SIG-M5 treated with dmso at 0.1 percent for 504 hours (cell line): ENCODE data around the gene GALNT17.

Experiments
- DNase-seq: peaks from one replicate; lab custom pipeline; 2025; ENCODE audit not compliant: unreplicated experiment; lab: John Stamatoyannopoulos, UW

GALNT17 gene

DNA sequence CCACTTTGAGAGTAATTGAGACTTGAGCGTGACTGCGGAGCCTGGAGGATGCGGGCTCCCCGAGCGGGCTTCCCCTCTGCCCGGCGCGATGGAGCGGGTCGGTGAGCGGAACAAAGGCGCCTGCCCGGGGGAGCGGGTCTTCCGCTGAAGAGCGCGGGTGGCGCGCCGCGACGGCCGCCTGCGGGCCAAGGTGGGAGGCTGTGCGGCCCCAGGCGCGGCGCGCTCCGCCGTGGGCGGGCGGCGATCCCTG is at the start of gene GALNT17:
TSS of gene GALNT17 (plus strand) at position 18 of the 250 bp plus-strand sequence.
- DNase-seq, result no peak

DNA sequence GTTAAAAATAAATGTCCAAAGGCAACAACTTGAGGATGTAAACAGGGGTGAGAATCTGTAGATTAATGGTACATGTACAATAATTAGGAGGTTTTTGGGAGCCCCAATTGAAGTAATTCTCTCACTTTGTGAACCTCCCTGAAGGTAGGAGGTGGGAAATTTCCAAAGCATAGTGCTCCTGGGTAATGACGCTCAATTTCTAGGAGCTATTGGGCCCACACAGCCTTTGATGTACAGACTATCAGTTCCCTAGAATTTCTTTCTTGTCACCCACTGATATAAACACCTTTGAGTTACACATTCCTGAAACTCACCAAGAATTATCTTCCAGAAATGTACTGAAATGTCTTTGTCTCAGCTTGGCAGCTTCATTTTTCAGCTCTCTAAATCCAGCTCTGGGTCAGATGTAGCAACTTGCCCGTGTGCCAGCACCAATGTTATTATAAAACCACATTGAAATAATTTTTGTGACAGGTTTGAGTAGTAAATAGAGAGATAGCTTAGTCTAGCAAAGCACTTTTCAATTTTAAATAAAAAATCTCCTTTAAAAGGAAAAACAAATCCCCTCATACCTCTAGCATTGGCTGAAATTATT is 36.6 kb upstream of the GALNT17 start:
- no peak for DNase-seq

DNA sequence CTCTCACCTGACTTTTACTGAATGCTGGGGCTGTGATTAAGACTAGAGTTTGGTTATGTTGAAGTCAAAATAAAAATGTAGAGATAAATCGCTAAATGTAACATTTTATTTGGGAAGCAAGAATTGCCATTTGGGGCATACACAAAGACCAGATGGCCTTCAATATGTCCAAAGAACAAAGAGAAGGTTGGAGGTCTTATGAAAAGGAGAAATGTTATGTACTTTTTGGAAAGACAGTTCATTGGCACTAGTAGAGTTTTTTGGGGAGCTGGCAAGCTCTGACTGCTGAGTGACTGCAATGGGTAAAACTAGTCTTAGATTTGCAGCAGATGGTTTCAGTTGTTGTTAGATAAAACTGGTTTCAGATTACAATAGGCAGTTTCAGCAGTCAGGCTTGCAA is 35.6 kb upstream of the GALNT17 start:
- DNase-seq, result no peak

DNA sequence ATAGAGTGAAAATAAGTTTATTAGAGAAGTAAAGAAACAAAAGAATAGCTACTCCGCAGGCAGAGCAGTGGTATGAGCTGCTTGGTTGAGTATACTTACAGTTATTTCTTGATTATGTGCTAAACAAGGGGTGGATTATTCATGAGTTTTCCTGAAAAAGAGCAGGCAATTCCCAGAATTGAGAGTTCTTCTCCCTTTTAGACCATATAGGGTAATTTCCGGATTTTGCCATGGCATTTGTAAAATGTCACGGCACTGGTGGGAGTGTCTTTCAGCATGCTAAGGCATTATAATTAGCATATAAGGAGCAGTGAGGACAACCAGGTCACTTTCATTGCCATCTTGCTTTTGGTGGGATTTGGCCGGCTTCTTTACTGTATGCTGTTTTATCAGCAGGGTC is 25.7 kb upstream of the GALNT17 start:
- DNase-seq, result no peak

DNA sequence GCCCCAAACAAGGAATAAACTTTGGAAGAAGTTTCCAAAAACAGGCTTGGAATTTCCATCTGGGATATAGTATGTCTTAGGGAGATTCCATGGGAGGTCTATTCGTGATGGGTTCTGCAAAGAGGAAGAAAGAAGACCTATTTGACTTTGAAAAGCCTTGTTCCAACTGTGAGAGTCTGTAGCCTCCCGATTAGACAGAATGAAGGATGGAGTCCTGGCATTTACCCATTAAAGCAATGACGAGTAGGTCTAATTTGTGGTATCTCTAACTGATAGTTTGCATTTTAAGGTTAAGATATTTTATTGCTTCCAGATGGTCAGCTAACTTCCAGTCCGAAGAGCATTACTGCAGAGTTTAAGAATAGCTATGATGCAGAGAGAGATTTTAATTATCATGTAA is 19.5 kb upstream of the GALNT17 start:
- DNase-seq, result no peak

DNA sequence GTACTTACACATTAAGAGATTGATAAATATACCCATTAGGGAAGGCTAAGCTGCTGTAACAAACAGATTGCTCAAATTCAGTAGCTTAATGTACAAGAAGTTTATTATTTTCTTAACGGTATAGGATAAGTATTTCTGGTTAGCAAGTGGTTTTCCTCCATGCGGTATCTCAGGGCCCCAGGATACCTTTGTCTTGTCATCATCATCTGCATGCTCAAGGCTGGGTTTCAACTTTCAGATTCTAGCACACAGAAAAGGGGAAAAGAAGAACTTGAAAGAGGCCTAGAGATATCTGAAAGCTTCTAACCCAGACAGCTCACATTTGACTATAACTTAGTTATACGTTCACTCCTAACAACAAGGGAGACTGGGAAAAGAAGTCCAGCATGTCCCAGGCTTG is 11.8 kb upstream of the GALNT17 start:
- DNase-seq, result no peak

DNA sequence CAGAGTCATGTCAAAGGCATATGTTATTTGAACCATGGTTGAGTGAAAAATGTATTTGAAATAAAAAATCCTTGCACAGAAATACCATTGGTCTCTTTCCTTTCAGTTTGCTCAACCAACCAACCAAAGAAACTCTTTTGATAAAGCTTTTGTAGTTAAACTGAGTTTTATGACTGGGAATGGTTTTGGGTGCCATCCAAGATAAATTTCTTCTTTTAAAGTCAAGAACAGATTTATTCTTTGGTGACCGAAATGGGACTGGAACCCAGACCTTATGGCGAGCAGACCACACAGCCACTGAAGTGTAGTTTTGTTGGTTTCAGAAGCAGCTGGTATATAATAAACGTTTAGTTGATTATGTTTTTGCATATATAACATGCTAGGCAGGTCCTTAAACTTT is 2.8 kb upstream of the GALNT17 start:
- DNase-seq, result no peak

DNA sequence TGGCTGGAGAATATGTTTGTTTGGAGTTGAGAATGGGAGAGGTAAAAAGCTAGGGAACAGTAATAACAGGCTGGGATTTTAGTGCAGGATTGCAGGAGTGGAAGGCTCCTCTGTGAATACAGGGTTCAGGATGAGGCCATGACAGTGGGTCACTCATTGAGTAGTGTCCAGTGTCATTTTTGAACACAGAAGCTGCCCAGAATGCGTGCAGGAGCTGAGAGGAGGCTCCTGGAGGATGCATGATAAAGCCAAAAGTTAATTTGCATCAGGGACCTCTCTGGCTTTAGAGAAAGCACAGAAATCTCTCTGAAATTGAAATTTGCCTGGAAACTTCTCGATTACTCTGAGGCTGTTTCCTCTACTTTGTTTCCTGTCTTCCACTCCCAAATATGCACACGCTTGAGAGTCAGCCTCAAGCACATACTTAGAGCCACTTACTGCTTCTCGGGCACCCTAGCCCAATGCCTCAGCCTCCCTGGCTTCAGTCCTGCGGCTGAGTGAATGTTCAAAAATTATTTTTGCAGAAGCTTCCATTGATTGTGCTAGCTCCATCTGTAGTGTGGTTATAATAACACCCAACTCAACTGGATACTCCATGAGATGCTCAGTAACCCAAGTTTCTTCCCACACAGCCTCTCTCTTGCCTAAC is 1.8 kb upstream of the GALNT17 start:
- no peak for DNase-seq

DNA sequence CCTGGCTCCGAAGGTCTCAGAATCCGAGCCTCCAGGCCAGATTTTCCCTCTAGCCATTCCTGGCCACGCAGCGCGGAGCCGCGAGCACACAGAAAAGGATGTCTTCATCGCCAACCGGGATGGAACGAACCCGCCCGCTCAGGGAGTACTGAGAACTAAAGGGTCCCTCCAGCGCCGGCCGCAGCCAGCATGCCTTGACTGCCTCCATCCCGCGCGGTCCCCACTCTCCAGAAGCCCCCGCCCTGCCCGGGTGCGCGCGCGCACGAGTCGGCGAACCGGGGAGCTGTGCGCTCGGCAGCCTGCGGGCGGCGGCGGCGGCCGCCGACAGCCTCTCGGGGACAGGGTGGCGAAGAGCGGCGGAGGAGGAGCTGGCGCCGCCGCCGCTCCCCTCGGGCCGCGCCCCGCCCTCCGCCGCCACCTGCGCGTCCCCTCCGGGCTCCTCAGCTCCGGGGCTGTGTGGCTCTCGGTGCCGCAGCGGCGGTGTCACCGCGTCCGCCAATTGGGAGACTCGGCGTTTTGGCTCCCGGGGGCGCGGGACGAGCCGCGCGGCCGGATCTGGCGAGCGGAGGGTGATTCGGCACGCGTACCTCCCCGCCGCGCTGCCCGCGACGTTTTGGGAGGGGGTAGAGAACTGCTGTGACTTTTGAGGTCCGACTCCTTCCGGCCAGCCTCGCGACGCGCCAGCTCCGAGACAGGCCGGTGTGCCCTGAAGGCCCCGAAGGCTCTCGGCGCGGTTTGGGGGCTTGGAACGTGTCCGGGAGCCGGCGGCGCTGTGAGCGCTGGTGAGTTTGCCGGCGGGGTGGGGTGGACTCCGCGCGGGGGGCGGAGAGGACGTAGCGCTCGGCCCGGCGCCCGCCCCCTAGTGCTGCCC is 453 bp upstream of the GALNT17 start:
- no peak for DNase-seq

DNA sequence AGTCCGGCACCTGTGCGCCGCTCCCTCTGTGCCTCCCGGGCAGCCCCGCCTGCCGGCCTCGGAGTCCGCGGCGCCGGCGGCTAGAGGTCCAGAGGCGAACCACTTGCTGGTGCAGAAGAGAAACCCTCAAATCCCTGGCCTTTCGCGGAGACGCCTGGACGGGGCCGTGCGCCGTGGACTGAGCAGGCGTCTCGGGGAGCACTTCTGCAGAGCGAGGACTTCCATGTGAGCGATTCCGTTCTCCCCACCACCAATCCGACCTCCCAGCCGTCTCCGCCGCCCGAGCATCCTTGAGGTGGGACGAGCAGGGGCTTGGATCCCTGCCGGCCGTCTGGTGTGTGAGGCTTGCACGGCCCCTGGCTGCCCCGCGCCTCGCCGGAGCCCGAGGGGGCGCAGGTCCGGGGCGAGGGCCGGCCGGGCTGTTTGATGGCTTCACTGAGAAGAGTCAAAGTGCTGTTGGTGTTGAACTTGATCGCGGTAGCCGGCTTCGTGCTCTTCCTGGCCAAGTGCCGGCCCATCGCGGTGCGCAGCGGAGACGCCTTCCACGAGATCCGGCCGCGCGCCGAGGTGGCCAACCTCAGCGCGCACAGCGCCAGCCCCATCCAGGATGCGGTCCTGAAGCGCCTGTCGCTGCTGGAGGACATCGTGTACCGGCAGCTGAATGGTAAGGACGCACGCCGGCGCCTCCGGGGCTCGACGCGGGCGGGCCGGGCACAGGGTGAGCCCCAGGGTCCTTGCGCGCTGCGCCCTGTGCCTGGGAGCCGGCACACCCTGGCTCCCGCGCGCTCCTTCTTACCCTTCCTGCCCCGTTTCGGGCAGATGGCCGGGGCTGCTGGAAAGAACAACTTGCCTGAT is 660 bp downstream of the GALNT17 start:
- no peak for DNase-seq

DNA sequence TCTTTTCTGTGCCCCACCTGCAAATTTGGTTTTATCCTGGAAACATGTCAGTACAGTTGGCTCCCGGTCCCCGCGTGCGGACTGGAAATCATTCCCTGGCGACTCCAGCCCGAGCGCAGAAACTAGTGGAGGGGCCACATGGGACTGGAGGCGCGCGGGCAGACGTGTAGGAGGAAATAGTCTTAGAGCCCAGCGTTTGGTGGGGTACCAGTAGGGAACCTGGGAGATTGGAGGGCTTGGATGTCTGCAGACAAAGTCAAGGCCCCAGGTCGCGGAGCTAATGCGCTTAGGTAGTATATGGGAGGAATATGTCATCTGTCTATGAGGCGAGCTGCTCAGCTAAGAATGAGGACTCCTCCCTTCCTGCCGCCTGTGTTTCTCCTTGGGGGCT is 1.3 kb downstream of the GALNT17 start:
- no peak for DNase-seq

DNA sequence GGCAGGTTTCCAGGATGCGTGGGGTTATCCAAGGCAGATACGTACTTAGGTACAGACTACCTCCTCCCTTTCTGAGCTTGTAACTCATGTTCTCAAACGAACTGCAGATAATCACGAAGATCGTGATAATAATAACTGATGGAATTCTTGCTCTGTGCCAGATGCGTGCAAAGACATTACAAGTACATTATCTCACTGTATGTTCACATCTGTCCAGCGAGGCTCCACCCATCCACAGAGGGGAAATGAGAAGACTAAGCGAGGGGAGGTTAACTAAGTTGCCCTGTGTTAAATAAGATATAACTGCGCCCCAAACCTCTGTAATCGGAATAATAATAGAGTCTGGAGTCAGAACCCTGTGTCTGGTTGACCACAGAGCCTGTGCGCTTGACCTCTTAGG is 1.9 kb downstream of the GALNT17 start:
- no peak for DNase-seq

DNA sequence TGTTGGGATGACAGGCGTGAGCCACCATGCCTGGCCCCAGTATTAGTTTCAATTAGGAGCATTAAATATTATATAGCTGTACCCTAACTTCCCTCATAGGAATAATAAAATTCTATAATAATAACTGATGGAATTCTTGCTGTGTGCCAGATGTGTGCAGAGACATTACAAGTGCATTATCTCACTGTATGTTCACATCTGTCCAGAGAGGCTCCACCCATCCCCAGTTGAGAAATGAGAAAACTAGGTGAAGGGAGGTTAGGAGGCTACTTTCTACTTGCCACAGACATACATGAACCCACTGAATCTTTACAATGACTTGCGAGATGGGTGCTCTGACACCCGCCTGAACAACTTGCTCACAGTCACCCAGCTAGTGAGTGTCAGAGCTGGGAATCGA is 3.2 kb downstream of the GALNT17 start:
- no peak for DNase-seq

DNA sequence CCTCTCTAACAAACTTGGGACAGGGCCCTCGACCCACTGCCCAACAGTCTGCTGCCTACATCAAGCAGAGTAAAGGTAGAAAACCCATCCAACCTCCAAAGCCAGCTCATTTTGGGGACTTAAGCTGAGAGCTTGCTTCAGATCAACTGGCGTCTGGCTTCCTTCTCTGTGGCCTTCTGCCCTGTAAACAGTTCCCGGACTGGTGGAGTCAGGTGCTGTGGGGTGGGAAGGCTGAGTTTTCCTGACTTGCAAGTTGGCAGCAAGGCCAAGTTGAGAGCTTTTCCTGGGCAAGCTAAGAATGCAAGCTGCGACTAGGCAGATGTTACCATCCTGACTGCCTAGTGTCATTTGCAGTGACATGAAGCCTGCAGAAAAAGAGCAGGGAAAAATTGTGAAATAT is 3.7 kb downstream of the GALNT17 start:
- no peak for DNase-seq

DNA sequence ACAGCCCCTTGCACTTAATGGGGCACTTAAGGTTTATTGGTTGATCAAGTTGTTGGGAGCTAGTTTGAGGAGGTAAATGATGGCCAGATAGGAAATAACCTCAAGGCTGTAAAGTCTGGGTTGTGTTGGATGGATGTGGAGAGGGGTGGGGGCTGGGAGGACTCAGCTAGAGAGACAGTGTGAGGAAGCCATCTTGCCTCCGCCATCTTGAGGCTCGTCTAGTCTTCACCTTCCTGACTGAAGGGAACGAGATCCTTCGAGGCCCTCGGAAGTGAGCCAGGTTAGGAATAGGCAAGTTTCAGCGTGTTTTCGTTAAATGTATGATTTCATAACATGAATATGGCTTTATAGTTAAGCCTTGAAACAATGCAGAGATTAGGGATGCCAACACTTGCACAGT is 5.5 kb downstream of the GALNT17 start:
- no peak for DNase-seq

DNA sequence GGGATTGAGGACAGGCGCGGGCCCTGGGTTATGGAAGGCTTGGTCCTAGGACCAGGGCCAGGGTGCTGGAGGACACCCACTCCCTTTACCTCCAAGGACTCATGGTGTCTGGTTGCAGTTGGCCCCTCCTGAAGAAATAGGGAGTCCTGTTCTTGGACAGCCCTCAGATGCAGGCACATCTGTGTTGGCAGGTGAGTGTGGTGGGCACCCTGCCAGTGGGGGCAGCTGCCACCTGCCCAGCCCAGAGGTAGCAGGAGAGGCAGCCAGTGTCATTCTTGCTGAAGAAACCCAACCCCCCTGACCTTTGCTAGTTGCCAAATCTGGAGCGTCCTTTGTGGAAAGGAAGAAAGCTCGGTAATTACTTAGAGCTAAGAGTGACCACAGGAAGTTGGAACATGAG is 8.3 kb downstream of the GALNT17 start:
- DNase-seq, result no peak

DNA sequence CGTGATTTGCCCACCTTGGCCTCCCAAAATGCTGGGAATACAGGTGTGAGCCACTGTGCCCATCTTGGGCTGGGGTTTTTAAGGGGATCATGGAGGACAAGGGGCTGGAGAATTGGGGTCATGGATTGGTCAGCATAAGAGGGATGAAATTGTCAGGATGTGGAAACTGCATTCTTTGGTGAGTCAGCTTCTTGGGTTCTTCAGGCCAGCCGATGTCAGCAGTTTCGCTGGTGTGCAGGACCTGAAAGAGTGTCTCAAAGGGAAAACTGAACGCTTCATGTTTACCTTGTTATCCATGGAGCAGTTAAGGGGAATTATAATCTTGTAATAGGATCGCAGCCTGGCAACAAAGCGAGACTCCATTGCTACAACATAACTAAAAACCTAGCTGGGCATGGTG is 13.0 kb downstream of the GALNT17 start:
- no peak for DNase-seq

DNA sequence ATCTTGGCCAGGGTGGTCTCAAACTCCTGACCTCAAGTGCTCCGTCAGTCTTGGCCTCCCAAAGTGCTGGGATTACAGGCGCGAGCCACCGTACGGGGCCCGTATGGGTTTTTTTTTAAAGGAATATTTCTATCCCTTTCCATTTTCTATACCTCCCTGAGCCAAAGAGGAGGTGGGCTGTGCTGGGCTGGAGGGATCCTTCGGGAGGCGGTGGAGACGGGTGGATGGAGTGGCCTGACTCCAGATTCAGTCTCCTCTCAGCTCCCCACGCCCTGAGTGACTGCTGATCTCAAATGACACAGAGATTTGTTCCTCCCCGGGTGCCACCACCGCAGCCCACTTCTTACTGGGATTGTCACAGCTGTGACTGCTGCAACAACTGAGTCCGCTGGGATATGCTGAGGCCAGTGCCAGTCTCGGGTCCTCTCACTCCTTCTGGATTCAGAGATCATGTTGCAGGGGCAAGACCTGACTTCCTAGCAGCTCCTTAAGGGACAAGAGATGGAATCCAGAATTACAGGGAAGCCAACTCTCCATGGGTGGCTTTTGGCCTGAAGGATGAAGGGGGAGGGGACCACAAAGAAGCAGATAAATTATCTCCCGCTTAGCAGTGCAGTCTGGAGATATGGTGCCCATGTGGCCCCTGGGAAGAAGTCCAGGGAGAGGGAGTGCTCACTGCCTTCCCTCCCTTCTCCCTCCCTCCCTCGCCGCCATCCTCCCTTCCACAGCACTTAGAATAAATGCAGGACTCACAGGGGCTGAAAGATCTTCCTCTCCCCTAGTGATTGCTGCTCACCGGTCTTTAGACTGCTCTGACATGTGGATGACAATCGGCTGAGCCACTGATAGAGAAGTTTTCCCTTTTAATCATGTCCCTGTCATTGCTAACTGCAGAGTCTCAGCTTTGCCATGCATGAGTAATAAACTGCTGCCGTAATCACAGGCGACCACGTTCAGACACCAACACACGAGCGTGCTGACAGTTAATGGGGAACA is 14.3 kb downstream of the GALNT17 start:
- no peak for DNase-seq

DNA sequence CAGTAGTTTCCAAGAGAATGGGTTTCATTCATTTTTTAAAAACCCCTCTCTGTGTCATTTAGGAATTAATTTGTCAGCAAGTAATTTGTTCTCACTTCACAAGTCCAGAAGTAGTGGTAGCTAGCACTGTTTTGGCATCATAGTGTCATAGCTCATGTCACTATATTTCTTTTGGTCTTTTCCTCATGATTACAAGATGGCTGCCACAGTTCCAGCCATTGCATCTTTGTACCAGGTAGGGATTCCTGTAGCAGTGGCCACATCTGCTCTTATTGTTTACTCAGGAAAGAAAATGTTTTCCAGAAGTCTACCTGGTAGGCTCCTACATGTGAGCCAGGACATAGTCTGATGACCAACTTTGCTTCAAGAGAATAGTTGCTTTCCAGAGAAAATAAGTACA is 16.2 kb downstream of the GALNT17 start:
- DNase-seq, result no peak

DNA sequence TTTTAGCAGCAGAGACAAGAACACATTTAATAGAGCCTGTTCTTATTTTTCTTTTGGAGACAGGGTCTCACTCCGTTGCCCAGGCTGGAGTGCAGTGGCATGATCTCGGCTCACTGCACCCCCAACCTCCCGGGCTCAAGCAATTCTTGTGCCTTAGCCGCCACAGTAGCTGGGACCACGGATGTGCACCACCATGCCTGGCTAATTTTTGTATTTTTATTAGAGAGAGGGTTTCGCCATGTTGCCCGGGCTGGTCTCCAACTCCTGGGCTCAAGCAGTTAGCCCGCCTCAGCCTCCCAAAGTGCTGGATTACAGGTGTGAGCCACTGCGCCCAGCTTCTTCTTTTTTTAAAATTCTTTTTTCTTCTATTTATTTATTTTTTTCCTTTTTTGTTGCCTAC is 23.3 kb downstream of the GALNT17 start:
- no peak for DNase-seq

DNA sequence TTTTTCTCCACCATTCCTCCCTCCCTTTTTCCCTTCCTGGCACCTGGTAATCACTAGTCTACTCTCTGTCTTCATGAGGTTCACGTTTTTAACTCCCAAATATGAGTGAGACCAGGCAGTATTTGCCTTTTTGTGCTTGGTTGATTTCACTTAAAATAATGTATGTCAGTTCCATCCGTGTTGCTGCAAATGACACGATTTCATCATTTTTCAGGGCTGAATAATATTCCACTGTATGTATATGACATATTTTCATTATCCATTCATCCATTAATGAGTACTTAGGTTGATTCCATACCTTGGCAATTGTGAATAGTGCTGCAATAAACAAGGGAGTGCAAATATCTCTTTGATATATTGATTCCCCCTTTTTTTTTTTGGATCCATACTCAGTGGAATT is 25.8 kb downstream of the GALNT17 start:
- no peak for DNase-seq
